Body of pancreas (tissue), 4 donors: Measurements from ENCODE around the gene PLP1. TPM values are rescaled to one million over a fixed set of nuclear protein-coding genes. Genes with fewer than 3 reads are reported as not detected.
A peak's percentile ranks its signal among the peaks of the same experiment; 100 is the strongest.
"Not testable (repeated sequence)": the region's sequence is repeated elsewhere in the genome, so short reads cannot be mapped to it uniquely, and the experiment has no call there.

Source experiments
- ATAC-seq: fragments of 150-250 bp; one replicate; pipeline ENCODE4 v1.9.1; 2016
- DNase-seq, 4 donors: peaks; one replicate each; pipeline ENCODE4 v3.0.0-alpha.2; 2019
- H3K27ac ChIP-seq, 4 donors: fragments of 200-600 bp; sonication (generic); 1 replicate in 3 of 4; 2 replicates in 1 of 4; pipeline versions ENCODE4 v1.5.1 to v1.6.1; 2016 to 2019; ENCODE audit warnings: mild to moderate bottlenecking in 1 of 4, mixed read lengths in 1 of 4, moderate library complexity in 1 of 4
- H3K27me3 ChIP-seq, 2 donors: fragments of 200-600 bp; sonication (generic); one replicate each; pipeline ENCODE4 v1.6.0; 2016; ENCODE audit warnings: mild to moderate bottlenecking in 1 of 2
- H3K36me3 ChIP-seq, 2 donors: fragments of 200-600 bp; sonication (generic); replicated peaks in 1 of 2; 2 replicates each; pipeline ENCODE4 v1.5.1; 2016; ENCODE audit warnings: low read depth in 2 of 2; ENCODE audit not compliant: insufficient read depth in 1 of 2
- H3K4me1 ChIP-seq: fragments of 200-600 bp; sonication (generic); one replicate; pipeline ENCODE4 v1.6.0; 2016
- H3K4me3 ChIP-seq, 2 donors: fragments of 200-600 bp; sonication (generic); 1 replicate in 1 of 2; 2 replicates in 1 of 2; pipeline ENCODE4 v1.5.1; 2016 to 2019
- H3K9me3 ChIP-seq, 3 donors: fragments of 200-600 bp; sonication (generic); 1 replicate in 2 of 3; 2 replicates in 1 of 3; pipeline ENCODE4 v1.5.1; 2016
- CTCF ChIP-seq, 7 experiments: fragments of 450-650 bp in 4 of 7; fragments of 200-600 bp in 3 of 7; sonication (generic) in 3 of 7; IDR thresholded peaks; one replicate each; pipeline ENCODE4 v1.5.1; 2016 to 2019; ENCODE audit warnings: antibody characterized with exemption in 7 of 7
- POLR2A ChIP-seq, 3 donors: fragments of 450-650 bp; IDR thresholded peaks; one replicate each; pipeline ENCODE4 v1.6.1; 2016; ENCODE audit warnings: antibody characterized with exemption in 3 of 3, mild to moderate bottlenecking in 2 of 3
- WGBS, 2 donors: methylation state at CpG; one replicate each; pipeline ENCODE4 v1.1.5; 2017; 5-methylcytosine and 5-hydroxymethylcytosine counted together
- intact Hi-C: fragments of 100-400 bp; cut with DNase I; formaldehyde crosslinking; loops from one replicate; pipeline ENCODE4 v1.15.1; 2023
- total RNA-seq, 2 donors: library from RNA; depleted of rRNA; stranded (reverse); fragments of >200 nt; gene quantifications; one replicate each; pipeline ENCODE4 v1.1.0, GENCODE V29; 2016

The PLP1 gene
- total RNA-seq, 2 donors from 2014 or later: 0.78 to 2.0 TPM

GRCh38 chrX:103758555-103758954 is 18.1 kb upstream of the PLP1 start:
- no peaks in the 10 kb centered on the region for H3K36me3 ChIP-seq
- H3K9me3 ChIP-seq: no peaks in the 10 kb centered on the region
- no peaks in the 10 kb centered on the region for H3K27me3 ChIP-seq
- intact Hi-C loops: no loop called here
- H3K4me1 ChIP-seq: no peaks in the 10 kb centered on the region
- H3K27ac ChIP-seq: no peak overlapping the region
- H3K4me3 ChIP-seq: no peak overlapping the region
- ATAC-seq (no peak), DNase-seq (no peak)
- 100% methylated on average over 1 of the region's 1 CpG for WGBS, 2 donors
- no peak for TF ChIP-seq CTCF (IDR thresholded peaks at IDR 0.05)
- no peak for TF ChIP-seq POLR2A (IDR thresholded peaks at IDR 0.05)

GRCh38 chrX:103763541-103763940 is 13.1 kb upstream of the PLP1 start:
- 68 to 81% methylated on average over 5 of the region's 5 CpGs for WGBS, 2 donors
- H3K27me3 ChIP-seq, DNase-seq, H3K27ac ChIP-seq, ATAC-seq, intact Hi-C loops, H3K4me1 ChIP-seq, H3K9me3 ChIP-seq, H3K4me3 ChIP-seq, H3K36me3 ChIP-seq: not testable (repeated sequence)

- ATAC-seq, H3K36me3 ChIP-seq, H3K4me3 ChIP-seq, DNase-seq, H3K4me1 ChIP-seq, H3K9me3 ChIP-seq, intact Hi-C loops, H3K27ac ChIP-seq, H3K27me3 ChIP-seq: not testable (repeated sequence)
- WGBS, 2 donors: 60 to 76% methylated on average over 6 to 9 of the region's 9 CpGs
These were observed 9.7 kb upstream of the PLP1 start for GRCh38 chrX:103766813-103767555.

GRCh38 chrX:103773445-103773844 is 3.2 kb upstream of the PLP1 start:
- WGBS, 2 donors: 33 to 43% methylated on average over 2 to 3 of the region's 3 CpGs

GRCh38 chrX:103774070-103774642 is 2.5 kb upstream of the PLP1 start:
- WGBS, 2 donors: 45 to 46% methylated on average over 4 to 6 of the region's 6 CpGs
- Histone ChIP-seq H3K27me3 (no peaks in the 10 kb centered on the region), H3K4me1 (no peaks in the 10 kb centered on the region), H3K36me3 (no peaks in the 10 kb centered on the region), H3K4me3 (no peak overlapping the region), H3K9me3 (no peaks in the 10 kb centered on the region), H3K27ac (no peak overlapping the region)
- ATAC-seq (peak; percentile 47), DNase-seq (peak; percentile 9 to 31 (median 18))
- TF ChIP-seq CTCF (IDR thresholded peaks at IDR 0.05) (peak in 6 of 7 experiments; percentile 18 to 58 (median 49)), POLR2A (IDR thresholded peaks at IDR 0.05) (no peak)
- intact Hi-C loops: no loop called here

More at GRCh38 chrX:103773445-103773844, 3.2 kb upstream of the PLP1 start:
- H3K27ac ChIP-seq: no peak overlapping the region
- intact Hi-C loops: no loop called here
- no peak overlapping the region for H3K4me3 ChIP-seq
- ATAC-seq: no peak
- H3K27me3 ChIP-seq: no peaks in the 10 kb centered on the region
- H3K36me3 ChIP-seq: no peaks in the 10 kb centered on the region
- DNase-seq: no peak
- H3K9me3 ChIP-seq: no peaks in the 10 kb centered on the region
- TF ChIP-seq CTCF (IDR thresholded peaks at IDR 0.05): no peak
- no peak for TF ChIP-seq POLR2A (IDR thresholded peaks at IDR 0.05)
- no peaks in the 10 kb centered on the region for H3K4me1 ChIP-seq
